HL-60/S4 (cell line): ENCODE results near the gene TBC1D22A.

Experiments used
- in situ Hi-C: fragments of 300-500 bp; cut with MboI; formaldehyde crosslinking; loops from 2 replicates; pipeline ENCODE4 v1.14.3; 2022; ENCODE audit warnings: low sequenced_read_pairs

TBC1D22A gene

DNA sequence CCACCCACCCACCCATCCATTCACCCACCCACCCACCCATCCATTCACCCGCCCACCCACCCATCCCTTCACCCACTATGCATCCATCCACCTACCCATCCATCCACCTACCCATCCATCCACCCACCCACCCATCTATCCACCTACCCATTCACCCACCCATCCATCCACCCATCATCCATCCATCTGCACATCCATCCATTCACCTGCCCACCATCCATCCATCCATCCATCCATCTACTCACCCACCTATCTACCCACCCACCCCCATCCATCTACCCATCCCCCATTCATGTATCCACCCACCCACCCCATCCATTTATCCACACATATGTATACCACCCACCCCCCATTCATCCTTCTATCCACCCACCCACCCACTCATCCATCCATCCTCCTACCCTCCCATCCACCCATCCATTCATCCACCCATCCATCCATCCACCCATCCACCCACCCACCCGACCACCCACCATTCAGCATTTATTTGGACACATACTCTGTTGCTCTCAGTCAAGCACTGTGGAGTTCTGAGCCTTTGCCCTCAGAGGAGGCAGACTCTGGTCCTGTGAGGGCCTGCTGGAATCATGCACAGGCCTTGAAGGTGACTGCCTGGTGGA lies 380.1 kb downstream of the TBC1D22A start:
- in situ Hi-C loops, result no loop called here

DNA sequence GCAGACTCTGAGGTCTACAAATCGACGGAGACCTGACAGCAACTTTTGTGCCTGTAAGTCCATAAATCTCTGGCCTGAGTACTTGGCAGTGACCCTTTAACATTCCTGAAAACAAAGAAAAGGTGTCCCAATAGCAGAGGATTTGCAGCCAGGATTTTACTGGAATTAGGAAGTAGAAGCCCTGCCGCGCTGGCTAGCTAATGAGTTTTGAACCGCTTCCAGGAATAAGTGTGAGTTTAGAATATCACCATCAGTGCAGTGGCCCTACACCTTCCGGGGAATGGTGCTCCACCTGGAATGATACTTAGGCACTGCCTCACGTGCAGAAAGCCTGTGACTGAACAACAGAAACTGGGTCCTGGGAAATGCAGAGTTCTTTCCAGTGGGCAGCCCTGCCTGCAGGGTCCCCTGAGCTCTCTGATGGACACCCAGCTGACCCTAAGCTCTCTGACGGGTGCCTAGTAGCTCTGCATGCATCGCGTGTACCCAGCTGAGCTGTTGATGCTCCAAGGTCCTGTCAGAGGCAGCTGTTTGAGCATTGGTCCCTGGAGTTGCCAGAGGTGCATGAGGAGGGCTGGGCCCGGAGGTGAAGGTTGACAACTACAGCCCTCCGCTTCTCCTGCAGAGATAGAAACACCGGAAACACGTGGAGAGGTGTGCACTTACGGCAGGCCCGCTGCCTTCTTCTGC lies 380.9 kb downstream of the TBC1D22A start:
- in situ Hi-C loops, result no loop called here

DNA sequence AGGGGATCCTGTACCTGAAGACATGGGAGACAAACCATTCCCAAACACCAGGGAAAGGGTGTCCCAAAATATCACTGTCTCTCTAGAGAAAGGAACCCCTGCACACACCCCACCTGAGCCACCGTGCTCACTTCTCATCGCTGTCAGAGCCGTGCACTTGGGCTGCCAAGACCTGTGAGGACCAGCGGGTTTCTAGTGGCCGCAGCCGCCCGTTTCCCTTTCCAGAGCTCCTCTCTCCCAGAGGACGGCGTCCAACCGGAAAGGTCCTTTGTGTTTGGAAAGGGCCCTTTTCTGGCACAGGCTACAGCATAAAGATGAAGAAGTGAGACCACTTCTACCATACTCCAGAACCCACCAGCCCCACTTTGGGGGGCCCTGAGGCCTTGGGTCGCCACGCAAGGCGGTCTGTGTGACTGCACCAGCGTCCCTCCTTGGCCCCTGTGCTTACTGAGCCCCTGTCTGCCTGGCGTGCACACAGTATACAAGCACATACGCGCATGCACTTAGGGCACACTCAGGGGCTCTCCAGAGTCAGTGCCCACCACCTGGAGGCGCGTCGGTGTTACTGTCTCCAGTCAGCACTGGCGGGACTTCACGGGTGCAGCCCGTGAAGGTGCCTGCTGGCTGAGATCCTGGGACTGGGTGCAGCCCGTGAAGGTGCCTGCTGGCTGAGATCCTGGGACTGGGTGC lies 381.8 kb downstream of the TBC1D22A start:
- in situ Hi-C loops, result no loop called here

DNA sequence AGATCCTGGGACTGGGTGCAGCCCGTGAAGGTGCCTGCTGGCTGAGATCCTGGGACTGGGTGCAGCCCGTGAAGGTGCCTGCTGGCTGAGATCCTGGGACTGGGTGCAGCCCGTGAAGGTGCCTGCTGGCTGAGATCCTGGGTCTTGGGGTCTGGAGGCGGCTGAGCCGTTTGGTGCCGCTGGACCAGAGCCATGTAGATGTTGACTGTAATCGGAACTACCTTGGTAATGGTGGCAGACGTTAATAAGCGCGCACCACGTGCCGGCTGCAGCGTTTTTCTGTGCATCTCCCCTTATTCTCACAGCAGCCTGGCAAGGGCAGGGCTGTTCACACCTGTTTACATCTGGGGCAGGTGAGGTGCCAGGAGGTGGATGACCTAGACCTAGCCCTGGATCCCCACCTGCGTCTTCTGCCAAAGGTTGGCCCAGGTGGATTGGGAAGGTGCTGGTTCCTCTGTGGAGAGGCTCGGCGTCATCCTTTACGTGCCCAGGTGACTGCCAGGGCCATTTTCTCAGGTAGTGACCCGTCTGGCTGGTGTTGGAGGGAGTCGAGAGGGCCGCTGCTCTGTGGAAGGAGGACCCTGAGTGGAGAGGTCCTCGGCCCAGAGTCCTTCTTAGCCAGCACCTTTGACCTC lies 382.5 kb downstream of the TBC1D22A start:
- in situ Hi-C loops, result no loop called here

DNA sequence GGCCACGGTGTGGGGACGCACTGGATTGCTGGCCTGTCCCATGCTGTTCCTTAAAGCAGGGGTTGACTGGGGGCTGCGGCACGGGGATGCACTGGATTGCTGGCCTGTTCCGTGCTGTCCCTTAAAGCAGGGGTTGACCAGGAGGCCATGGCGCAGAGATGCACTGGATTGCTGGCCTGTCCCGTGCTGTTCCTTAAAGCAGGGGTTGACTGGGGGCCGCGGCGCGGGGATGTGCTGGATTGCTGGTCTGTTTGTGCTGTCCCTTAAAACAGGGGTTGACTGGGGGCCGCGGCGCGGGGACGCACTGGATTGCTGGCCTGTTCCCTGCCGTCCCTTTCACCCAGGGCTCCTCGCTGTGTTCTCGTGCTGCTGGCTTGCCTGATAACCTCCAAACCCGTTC lies 383.4 kb downstream of the TBC1D22A start:
- in situ Hi-C loops, result no loop called here

DNA sequence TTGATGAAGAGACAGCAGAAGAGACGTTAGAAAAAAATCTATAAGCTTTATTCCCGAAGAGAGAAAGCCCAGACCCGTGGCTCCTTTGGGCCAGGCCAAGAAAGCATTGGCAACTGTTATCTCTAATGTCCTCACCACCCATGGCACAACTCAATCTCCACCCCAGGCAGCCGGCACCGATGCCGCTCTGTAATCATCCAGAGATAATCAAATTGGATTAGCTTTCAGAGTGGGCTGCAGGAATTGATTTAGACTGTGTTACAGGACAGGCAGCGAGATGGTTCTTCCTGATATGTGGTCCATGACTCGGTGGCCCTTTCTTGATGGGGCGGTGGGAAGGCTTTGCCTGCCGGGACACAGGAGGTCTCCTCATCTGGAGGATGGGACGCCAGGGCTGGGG lies 383.9 kb downstream of the TBC1D22A start:
- in situ Hi-C loops, result no loop called here

DNA sequence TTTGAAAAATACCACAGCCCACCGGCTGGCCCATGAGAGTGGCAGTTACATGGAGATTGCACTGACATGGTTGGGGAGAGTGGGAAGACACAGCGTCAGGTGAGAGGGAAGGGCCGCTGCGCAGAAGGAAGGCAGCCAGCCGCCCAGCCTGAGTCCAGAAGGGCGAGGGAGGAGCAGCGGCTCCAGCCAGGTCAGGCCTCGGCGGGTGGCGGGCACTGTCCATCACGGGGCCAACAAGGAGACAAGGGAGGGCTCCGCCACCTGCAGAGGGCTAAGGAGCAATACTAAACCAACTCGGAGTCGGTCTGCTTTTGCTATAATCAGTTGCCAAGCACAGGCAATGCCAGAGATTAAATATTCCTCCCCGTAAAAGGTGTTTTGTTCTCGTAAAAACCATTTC lies 384.5 kb downstream of the TBC1D22A start:
- in situ Hi-C loops, result no loop called here

DNA sequence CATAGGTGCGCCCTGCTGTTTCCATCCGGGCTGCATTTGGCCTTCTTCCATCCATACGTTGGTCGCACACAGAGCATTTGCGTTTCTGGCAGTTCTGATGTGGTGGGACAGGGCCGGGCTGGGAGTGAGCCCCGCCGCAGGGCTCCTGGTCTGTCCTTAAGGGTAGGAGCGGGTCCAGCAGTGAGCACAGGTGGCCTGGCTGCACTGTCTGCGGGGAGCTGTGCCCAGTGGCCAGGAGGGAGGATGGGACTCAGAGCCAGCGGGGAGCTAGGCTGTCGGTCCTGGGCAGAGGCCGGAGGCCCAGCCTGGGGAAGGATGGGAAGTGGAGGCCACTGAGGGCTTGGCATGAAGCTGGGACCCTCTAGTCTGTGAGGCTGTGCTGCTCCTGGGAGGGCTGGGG lies 385.1 kb downstream of the TBC1D22A start:
- in situ Hi-C loops, result no loop called here

DNA sequence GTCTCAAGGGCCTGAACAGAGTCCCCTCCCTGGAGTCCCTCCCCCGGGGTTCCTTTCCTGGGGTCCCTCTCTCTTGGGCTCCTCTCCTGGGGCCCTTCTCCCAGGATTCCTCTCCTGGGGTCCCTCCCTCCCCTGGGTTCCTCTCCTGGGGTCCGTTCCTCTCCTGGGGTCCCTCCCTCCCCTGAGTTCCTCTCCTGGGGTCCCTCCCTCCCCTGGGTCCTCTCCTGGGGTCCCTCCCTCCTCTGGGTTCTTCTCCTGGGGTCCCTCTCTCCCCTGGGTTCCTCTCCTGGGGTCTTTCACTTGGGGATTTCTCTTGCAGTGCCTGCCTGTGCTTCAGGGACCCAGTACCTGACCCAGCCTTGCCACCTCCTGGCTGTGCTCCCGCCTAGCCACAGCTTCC lies 386.1 kb downstream of the TBC1D22A start:
- in situ Hi-C loops, result no loop called here

DNA sequence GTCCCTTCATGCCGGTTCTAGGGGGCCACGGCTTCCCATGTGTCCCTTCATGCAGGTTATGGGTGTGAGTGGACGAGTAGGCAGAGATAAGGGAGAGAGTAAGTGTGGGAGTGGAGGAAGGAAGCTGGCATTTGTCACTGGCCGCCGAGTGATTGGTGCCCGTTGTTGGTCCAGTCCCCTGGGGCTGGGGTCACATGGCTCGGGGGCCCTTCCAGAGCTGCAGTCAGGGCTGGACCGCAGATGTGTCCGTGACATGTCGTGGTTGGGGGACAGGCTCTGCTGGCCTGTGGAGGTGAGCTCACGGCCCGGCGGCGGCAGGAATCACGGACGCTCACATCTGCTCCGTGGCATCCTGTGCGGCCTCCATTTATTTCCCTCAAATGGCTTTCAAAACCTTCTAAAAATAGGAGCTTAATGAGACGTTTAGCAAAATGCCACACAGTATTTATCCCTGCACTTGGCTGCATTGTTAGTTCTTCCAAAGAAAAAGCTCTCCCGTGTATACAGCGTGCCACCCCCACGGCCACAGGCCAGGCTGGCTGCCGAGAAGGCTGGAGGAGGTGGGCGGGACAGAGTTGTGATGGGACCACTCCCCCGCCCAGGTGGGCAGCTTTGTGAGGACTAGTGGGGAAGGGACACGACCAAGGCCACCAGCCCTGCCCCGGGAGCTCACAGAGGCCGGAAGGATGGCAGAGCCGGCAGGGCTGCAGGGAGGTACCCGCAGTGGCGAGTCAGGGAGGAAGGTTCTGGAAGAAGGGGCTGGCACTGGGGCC lies 386.7 kb downstream of the TBC1D22A start:
- in situ Hi-C loops, result no loop called here

DNA sequence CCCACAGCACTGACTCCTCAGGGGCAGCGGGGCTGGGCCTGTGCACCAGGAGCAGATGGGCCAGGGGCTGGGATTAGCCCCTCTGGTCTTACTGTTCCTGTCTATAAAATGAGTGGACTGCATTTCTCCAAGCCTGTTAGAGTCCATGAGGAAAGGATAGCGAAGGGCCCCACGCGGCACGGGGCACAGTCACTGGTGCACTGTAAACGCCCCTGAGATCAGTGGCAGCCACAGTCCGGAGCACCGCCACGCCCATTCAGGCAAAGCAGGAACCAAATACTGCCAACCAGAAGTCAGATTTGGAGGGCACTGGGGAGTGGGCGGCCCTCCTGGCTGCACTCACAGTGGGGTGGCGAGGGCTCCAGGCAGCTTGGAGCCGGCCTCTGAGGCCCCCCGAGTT lies 387.5 kb downstream of the TBC1D22A start:
- in situ Hi-C loops, result no loop called here

DNA sequence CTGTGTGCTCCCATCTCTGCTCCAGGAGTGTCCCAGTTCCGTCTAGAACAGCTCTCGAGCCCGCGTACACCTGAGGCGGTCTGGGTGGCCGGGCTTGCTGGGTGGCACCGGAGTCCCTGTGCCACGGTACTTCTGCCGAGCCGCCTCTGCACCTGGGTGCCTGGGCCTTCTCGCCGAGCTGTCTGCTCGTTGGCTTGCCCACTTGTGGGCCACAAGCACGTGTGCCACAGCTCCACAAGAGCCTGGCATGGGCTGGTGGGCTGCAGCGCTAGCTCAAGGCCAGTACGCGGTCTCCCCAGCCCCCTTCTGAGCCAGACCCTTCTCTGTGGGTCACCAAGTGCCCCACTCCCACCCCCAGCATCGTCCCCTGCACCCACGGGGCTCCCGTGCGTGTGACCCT lies 388.0 kb downstream of the TBC1D22A start:
- in situ Hi-C loops, result no loop called here

DNA sequence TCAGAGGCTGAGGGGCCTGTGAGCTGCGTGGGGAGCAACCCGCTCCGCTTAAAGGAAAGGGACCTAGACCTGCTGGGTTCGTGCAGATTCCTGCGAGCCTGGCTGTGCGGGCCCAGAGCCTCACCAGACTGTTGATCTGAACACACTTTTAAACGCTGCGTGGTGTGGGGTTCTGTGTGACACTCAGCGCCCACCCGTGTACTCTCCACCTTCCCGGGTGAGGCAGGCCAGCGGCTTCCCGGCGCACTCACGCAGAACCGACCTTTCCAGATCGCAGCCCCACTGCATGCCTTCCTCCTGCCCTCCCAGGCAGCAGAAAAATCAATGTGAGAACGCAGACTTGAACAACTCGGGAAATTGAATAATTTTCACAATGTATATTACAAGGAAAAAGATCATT lies 388.6 kb downstream of the TBC1D22A start:
- in situ Hi-C loops, result no loop called here

DNA sequence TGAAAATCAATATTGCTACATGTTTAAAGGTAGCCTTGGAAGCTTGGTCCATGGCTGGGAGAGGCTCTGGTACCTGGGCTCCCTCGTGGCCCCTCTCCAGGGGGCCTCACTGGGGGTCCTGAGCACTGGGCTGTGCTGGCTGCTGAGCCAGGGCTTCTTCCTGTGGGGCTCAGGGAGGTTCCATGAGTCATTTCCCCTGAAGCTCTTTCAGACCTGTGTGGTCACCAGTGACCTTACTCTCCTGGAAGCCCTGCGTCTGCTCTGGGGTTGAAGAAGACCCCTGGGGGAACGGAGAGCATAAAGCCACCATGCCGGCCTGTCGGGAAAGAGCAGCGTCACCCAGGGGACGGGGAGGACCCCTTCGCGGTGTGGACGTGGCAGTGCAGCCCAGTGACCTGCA lies 389.0 kb downstream of the TBC1D22A start:
- in situ Hi-C loops, result no loop called here

DNA sequence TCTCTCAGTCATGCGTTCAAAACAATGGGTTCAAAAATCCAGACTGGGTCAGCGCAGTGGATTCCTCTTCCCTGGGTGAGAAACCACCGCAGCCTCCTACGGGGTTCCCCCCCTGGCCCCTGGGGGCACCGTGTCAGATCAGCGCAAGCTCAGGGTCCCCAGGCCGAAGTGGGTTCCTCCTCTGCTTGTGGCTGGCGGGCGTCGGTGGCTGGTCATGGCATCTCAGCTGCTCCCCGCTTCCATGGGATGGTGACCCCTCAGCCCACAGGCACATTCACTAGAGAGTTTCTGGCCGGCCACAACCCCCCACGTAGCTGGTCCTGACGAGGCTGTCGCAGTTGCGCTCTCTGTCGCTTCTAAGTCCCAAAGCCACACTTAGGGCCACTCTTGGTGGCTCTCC lies 389.8 kb downstream of the TBC1D22A start:
- in situ Hi-C loops, result no loop called here

DNA sequence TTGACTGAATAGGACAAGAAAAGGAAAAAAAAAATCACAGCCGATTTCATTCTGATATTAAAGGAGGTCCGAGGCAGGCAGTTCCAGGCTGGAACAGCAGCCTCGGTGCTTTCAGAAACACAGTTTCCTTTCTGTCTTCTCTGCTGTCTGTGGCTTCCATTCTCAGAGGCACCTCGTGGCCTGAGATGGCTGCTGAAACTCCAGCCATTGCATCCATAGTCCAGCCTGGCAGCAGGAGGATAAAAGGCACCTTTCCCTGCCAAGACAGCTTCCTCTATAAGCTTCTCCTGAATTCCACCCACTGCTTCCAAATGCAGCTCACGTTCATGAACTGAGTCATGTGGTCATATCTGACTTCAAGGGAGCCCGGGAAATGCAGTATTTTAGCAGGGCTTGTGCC lies 390.5 kb downstream of the TBC1D22A start:
- in situ Hi-C loops, result no loop called here

DNA sequence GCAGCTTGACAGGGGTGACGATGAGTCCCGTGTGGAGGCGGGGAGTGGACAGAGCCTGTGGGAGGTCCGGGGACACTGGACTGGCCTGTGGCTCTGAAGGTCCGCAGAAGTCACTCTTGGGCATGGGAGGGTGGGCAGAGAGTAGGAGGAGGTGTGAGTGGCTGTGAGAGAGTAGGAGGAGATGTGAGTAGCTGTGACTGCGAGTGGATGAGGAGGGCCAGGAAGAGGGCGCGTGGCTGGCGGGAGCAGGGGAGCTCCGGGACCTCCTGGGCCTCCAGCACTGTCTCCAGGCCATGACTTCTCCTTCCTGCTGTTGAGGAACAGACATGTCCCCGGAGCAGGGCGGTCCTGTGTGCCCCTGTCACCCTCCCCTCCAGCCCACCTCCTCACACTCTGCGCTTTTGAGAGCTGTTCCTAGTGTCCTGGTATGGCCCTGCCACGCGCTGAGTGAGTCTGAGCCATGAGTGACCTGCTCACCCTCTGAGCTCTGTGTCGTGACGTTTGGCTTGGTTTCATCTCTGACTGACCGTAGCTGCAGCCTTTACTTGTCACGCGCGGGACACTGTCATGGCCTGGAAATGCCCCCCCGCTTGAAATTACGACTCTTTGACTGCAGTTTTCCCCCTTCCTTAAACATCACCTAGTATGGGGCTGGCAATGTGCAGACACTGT lies 391.5 kb downstream of the TBC1D22A start:
- in situ Hi-C loops, result no loop called here

DNA sequence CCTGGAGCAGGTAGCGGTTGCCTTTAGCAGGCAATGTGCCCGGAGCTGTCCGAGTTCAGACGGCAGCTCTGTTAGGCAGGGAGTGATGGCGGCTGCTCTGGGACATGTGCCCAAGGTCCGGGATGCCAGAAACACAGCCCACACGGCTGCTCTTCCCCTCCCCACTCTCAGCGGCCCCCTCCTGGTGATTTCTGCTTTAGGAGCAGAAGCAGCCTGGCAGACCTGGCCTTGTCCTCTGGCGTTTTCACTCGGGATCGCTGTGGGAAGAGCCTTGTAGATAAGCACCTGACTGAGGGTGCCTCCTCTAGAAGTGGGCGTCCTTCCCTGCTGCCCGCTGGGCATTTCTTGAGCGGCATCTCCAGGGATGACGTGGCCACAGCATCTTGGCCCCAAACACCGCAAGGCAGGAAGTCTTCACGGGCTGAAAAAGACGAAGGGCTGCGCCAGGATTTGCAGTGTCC lies 392.2 kb downstream of the TBC1D22A start:
- in situ Hi-C loops, result no loop called here

DNA sequence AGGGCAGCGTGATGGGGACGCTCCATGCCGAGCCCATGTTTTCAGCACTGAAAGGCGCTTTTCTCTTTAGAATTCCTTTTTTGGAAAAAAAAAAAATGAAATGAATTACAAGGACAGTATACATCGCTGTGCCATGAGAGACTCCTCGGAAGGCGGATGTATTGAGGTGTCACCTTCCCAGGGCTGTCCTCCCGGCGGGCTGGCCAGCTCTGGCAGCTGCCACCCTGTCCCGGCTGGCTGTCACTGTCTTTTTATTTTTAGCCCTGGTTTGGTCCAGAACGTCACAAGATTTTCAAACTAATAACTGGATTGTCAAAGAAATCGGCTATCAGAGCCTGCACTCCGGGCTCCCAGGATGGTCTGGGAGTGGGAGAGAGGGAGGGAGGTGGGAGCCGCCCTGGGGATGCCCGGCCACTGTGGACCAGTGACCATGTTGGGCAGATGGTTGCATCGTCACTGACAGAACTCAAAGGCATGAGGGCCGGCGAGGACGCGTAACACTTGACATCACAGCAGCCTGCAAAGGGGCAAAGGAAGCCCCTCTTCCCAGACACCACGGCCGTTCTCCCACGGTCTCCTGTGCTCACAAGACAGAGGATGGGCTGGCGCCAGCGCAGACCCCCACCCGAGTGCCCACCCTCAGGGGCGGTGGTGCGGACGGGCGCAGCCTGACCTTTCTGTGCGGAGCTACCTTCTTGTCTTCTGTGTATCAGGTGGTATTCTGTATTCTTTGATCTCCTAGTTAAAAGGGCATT lies 392.9 kb downstream of the TBC1D22A start:
- in situ Hi-C loops, result no loop called here

DNA sequence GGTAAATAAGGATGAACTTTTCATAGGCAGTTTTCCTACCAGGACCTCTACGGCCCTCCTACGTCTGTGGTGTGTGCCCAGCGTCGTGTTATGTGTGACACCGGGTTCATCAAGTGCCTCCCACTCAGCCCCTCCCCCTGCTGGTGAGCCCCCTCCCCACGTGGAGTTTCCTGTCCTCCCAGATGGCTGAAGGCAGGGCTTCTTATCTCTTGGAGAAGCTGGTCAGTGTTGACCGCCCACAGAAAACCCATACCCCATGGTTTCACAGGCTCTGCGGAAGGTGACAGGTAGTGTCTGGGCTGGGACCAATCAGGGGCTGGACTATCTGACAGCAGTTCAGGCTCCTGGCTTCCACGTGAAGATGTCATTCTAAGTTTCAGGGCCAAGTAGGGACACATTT lies 393.5 kb downstream of the TBC1D22A start:
- in situ Hi-C loops, result no loop called here
